Sigmoid colon (tissue), 7 donors: ENCODE measurements around the gene IL17RB. TPM values are rescaled to one million over a fixed set of nuclear protein-coding genes. Genes with fewer than 3 reads are reported as not detected.
A peak's percentile ranks its signal among the peaks of the same experiment; 100 is the strongest.

ENCODE experiments used
- DNase-seq: peaks from one replicate; pipeline ENCODE4 v3.0.0-alpha.2; 2019
- H3K27ac ChIP-seq, 4 donors: fragments of 200-600 bp; sonication (generic); one replicate each; pipeline ENCODE4 v1.5.1; 2016 to 2019; ENCODE audit warnings: mild to moderate bottlenecking in 1 of 4
- H3K27me3 ChIP-seq, 3 donors: fragments of 200-600 bp; sonication (generic); one replicate each; pipeline ENCODE4 v1.5.1; 2019; ENCODE audit warnings: mild to moderate bottlenecking in 1 of 3
- H3K36me3 ChIP-seq, 4 donors: fragments of 200-600 bp; sonication (generic); one replicate each; pipeline ENCODE4 v1.5.1; 2016 to 2019
- H3K4me1 ChIP-seq, 4 donors: fragments of 200-600 bp; sonication (generic); one replicate each; pipeline ENCODE4 v1.5.1; 2017 to 2019
- H3K4me3 ChIP-seq, 4 donors: fragments of 200-600 bp; sonication (generic); one replicate each; pipeline ENCODE4 v1.5.1; 2017 to 2019; ENCODE audit warnings: mild to moderate bottlenecking in 2 of 4, moderate library complexity in 1 of 4
- H3K9me3 ChIP-seq, 4 donors: fragments of 200-600 bp in 3 of 4; sonication (generic) in 3 of 4; one replicate each; pipeline versions ENCODE4 v1.5.1 to v1.6.1; 2013 to 2019
- EP300 ChIP-seq, 4 donors: sonication (generic); formaldehyde crosslinking; IDR thresholded peaks; one replicate each; pipeline ENCODE4 v1.6.1; 2017; ENCODE audit warnings: antibody characterized with exemption in 4 of 4
- POLR2A ChIP-seq, 2 donors: fragments of 450-650 bp; IDR thresholded peaks; one replicate each; pipeline ENCODE4 v1.6.1; 2016; ENCODE audit warnings: antibody characterized with exemption in 2 of 2, mild to moderate bottlenecking in 2 of 2, moderate library complexity in 2 of 2
- POLR2AphosphoS5 ChIP-seq, 4 donors: sonication (generic); formaldehyde crosslinking; IDR thresholded peaks; one replicate each; pipeline ENCODE4 v1.6.1; 2017; ENCODE audit warnings: antibody characterized with exemption in 4 of 4
- WGBS, 2 donors: extraction: QIAGEN DNeasy Blood & Tissue Kit; methylation state at CpG; one replicate each; pipeline ENCODE4 v1.1.7; 2013; 5-methylcytosine and 5-hydroxymethylcytosine counted together
- intact Hi-C: fragments of 100-400 bp; cut with DNase I; formaldehyde crosslinking; loops from one replicate; pipeline ENCODE4 v1.15.1; 2023
- polyA plus RNA-seq, 3 donors: library from polyadenylated mRNA; stranded (reverse); fragments of 200-250 nt; gene quantifications; one replicate each; pipeline ENCODE4 v1.2.3, GENCODE V29; 2013
- total RNA-seq, 4 donors: library from RNA; depleted of rRNA; stranded (reverse); fragments of >200 nt; gene quantifications; one replicate each; pipeline ENCODE4 v1.1.0, GENCODE V29; 2016
- TF ChIP-seq, protein P1 (sequence below), 4 experiments: fragments of 450-650 bp in 3 of 4; fragments of 200-600 bp in 1 of 4; IDR thresholded peaks; one replicate each; pipeline ENCODE4 v1.5.1; 2016 to 2019; ENCODE audit warnings: antibody characterized with exemption in 4 of 4, mild to moderate bottlenecking in 3 of 4, moderate library complexity in 2 of 4
- donor health status: healthy with polysubstance abuse.
- donor health status: Bipolar disorder and iron deficiency.
- donor health status: healthy.

The IL17RB gene
- total and polyA plus RNA-seq, 7 donors, result 1.1 to 9.0 (median 2.2) TPM

GRCh38 chr3:53822331-53822741, 24.0 kb upstream of the IL17RB start:
- TF ChIP-seq POLR2AphosphoS5 (IDR thresholded peaks at IDR 0.05), result no peak
- TF ChIP-seq EP300 (IDR thresholded peaks at IDR 0.05), result no peak
- no peak for TF ChIP-seq POLR2A (IDR thresholded peaks at IDR 0.05)
- TF ChIP-seq, protein P1, sequence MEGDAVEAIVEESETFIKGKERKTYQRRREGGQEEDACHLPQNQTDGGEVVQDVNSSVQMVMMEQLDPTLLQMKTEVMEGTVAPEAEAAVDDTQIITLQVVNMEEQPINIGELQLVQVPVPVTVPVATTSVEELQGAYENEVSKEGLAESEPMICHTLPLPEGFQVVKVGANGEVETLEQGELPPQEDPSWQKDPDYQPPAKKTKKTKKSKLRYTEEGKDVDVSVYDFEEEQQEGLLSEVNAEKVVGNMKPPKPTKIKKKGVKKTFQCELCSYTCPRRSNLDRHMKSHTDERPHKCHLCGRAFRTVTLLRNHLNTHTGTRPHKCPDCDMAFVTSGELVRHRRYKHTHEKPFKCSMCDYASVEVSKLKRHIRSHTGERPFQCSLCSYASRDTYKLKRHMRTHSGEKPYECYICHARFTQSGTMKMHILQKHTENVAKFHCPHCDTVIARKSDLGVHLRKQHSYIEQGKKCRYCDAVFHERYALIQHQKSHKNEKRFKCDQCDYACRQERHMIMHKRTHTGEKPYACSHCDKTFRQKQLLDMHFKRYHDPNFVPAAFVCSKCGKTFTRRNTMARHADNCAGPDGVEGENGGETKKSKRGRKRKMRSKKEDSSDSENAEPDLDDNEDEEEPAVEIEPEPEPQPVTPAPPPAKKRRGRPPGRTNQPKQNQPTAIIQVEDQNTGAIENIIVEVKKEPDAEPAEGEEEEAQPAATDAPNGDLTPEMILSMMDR (IDR thresholded peaks at IDR 0.05), result no peak
- Histone ChIP-seq H3K9me3 (no peaks in the 10 kb centered on the region), H3K27me3 (no peaks in the 10 kb centered on the region), H3K27ac (no peak overlapping the region), H3K4me3 (no peak overlapping the region), H3K4me1 (no peaks in the 10 kb centered on the region), H3K36me3 (no peaks in the 10 kb centered on the region)
- peak; percentile 41 for DNase-seq
- WGBS, 2 donors, result 79 to 88% methylated on average over 14 of the region's 14 CpGs
- intact Hi-C loops, result no loop called here

GRCh38 chr3:53823026-53823955, 23.1 kb upstream of the IL17RB start:
- Histone ChIP-seq H3K9me3 (no peaks in the 10 kb centered on the region), H3K36me3 (no peaks in the 10 kb centered on the region), H3K4me3 (no peak overlapping the region), H3K27me3 (no peaks in the 10 kb centered on the region), H3K27ac (no peak overlapping the region), H3K4me1 (no peaks in the 10 kb centered on the region)
- DNase-seq, result peak; percentile 47
- intact Hi-C loops, result no loop called here
- 96% methylated on average over 67 of the region's 67 CpGs for WGBS, 2 donors
- TF ChIP-seq POLR2AphosphoS5 (IDR thresholded peaks at IDR 0.05) (no peak), EP300 (IDR thresholded peaks at IDR 0.05) (no peak), POLR2A (IDR thresholded peaks at IDR 0.05) (no peak)
- TF ChIP-seq, protein P1 (IDR thresholded peaks at IDR 0.05), result no peak

GRCh38 chr3:53823956-53824657, 22.3 kb upstream of the IL17RB start:
- peak; percentile 33 for DNase-seq
- Histone ChIP-seq H3K9me3 (no peaks in the 10 kb centered on the region), H3K4me3 (no peak overlapping the region), H3K27ac (no peak overlapping the region), H3K27me3 (no peaks in the 10 kb centered on the region), H3K36me3 (no peaks in the 10 kb centered on the region), H3K4me1 (no peaks in the 10 kb centered on the region)
- 65 to 71% methylated on average over 10 of the region's 10 CpGs for WGBS, 2 donors
- intact Hi-C loops, result no loop called here
- TF ChIP-seq, protein P1 (IDR thresholded peaks at IDR 0.05), result no peak
- TF ChIP-seq POLR2A (IDR thresholded peaks at IDR 0.05) (no peak), POLR2AphosphoS5 (IDR thresholded peaks at IDR 0.05) (no peak), EP300 (IDR thresholded peaks at IDR 0.05) (no peak)

DNA sequence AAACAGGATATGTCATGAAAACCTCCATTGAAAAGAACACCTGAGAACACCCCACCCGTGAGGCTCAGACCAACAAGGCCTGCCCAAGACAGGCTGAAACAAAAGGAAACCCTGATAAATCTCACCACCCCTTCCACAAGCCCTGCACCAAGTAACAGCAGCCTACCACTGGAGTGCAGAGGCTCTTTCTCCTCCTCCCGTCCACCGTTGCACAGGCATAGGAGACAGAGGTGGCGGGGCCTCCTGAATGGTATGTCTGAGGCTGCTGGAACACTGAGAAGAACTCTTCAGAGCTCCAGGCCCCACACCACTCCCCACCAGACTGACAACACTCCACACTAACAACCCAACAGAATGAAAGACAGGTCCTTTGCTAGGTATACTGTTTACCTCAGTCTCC, 21.6 kb upstream of the IL17RB start:
- intact Hi-C loops, result no loop called here
- H3K36me3 ChIP-seq, result no peaks in the 10 kb centered on the region
- TF ChIP-seq POLR2A (IDR thresholded peaks at IDR 0.05) (no peak), POLR2AphosphoS5 (IDR thresholded peaks at IDR 0.05) (no peak), EP300 (IDR thresholded peaks at IDR 0.05) (no peak)
- TF ChIP-seq, protein P1 (IDR thresholded peaks at IDR 0.05), result no peak
- WGBS, 2 donors, result 69 to 89% methylated on average over 4 of the region's 4 CpGs
- H3K9me3 ChIP-seq, result no peaks in the 10 kb centered on the region
- no peak overlapping the region for H3K27ac ChIP-seq
- no peaks in the 10 kb centered on the region for H3K27me3 ChIP-seq
- H3K4me3 ChIP-seq, result no peak overlapping the region
- H3K4me1 ChIP-seq, result no peaks in the 10 kb centered on the region
- peak; percentile 22 for DNase-seq
